ENCODE results near the gene PDCD2L.

DNA sequence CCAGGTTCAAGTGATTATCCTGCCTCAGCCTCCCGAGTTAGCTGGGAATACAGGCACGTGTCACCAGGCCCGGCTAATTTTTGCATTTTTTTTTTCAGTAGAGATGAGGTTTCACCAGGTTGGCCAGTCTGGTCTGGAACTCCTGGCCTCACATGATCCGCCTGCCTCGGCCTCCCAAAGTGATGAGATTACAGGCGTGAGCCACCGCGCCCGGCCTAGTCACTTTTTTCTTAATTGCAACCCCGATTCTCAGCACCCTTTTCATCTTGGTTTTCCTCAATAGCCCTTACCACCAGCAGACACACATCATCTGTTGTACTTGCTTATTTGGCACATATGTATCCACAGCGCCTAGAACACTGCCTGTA, 39.8 kb upstream of the PDCD2L start:
- TF ChIP-seq MED1 (CRISPR knock-in tag; IDR thresholded peaks at IDR 0.05; ENCODE audit: borderline replicate concordance) (no peak), JUN (IDR thresholded peaks at IDR 0.05; ENCODE audit: borderline replicate concordance, low read depth, low read length) (no peak), JUN (CRISPR knock-in tag; IDR thresholded peaks at IDR 0.05; ENCODE audit: borderline replicate concordance) (no peak), RBM25 (IDR thresholded peaks at IDR 0.05; ENCODE audit: low read depth, low read length, severe bottlenecking) (no peak), CTCF (IDR thresholded peaks at IDR 0.05 in 2 of 3, conservative IDR thresholded peaks at IDR 0.05 in 1 of 3; ENCODE audit: insufficient read depth in 2 of 3, low read depth in 1 of 3, low read length in 3 of 3) (no peak), ZNF324 (CRISPR knock-in tag; IDR thresholded peaks at IDR 0.05) (no peak)

Measured in K562 (cell line).